HG03565 (cell line): ENCODE results near the gene ZNF808.
A peak's percentile ranks its signal among the peaks of the same experiment; 100 is the strongest.
"Not testable (repeated sequence)": the region's sequence is repeated elsewhere in the genome, so short reads cannot be mapped to it uniquely, and the experiment has no call there.

Experiments
- ATAC-seq: cut with Tn5 transposase; IDR thresholded peaks from one replicate; pipeline ENCODE4 v1.9.1; 2021; ENCODE audit warnings: mild to moderate bottlenecking, moderate library complexity; ENCODE audit not compliant: unreplicated experiment

The ZNF808 gene

GRCh38 chr19:52527134-52527955 is at the start of gene ZNF808:
Gene ZNF808 (plus strand): TSS chr19:52527668. CDS start chr19:52543285, 15,617 bp downstream.
- peak; percentile 77 for ATAC-seq

GRCh38 chr19:52484111-52484743 is 43.2 kb upstream of the ZNF808 start:
- not testable (repeated sequence) for ATAC-seq

GRCh38 chr19:52485064-52485463 is 42.4 kb upstream of the ZNF808 start:
- not testable (repeated sequence) for ATAC-seq

- not testable (repeated sequence) for ATAC-seq
These were observed 41.8 kb upstream of the ZNF808 start for GRCh38 chr19:52485561-52486240.

GRCh38 chr19:52492201-52492993 is 35.1 kb upstream of the ZNF808 start:
- no peak for ATAC-seq

- ATAC-seq: no peak
These were observed 34.4 kb upstream of the ZNF808 start for GRCh38 chr19:52492994-52493470.

- ATAC-seq: no peak
These were observed 33.0 kb upstream of the ZNF808 start for GRCh38 chr19:52494518-52494917.

- no peak for ATAC-seq
These were observed 28.9 kb upstream of the ZNF808 start for GRCh38 chr19:52498571-52498970.

GRCh38 chr19:52500474-52500873 is 27.0 kb upstream of the ZNF808 start:
- ATAC-seq: not testable (repeated sequence)

- not testable (repeated sequence) for ATAC-seq
These were observed 26.5 kb upstream of the ZNF808 start for GRCh38 chr19:52500991-52501390.

GRCh38 chr19:52507266-52507665 is 20.2 kb upstream of the ZNF808 start:
- no peak for ATAC-seq

- no peak for ATAC-seq
These were observed 11.3 kb upstream of the ZNF808 start for GRCh38 chr19:52516191-52516590.

GRCh38 chr19:52518646-52519045 is 8.8 kb upstream of the ZNF808 start:
- no peak for ATAC-seq

- not testable (repeated sequence) for ATAC-seq
These were observed 8.3 kb upstream of the ZNF808 start for GRCh38 chr19:52519175-52519574.

- ATAC-seq: no peak
These were observed 7.5 kb upstream of the ZNF808 start for GRCh38 chr19:52520013-52520412.

- no peak for ATAC-seq
These were observed 4.9 kb upstream of the ZNF808 start for GRCh38 chr19:52522551-52522950.

GRCh38 chr19:52524086-52524485 is 3.4 kb upstream of the ZNF808 start:
- no peak for ATAC-seq

- ATAC-seq: no peak
These were observed 486 bp downstream of the ZNF808 start for GRCh38 chr19:52527956-52528351.

- no peak for ATAC-seq
These were observed 5.0 kb downstream of the ZNF808 start for GRCh38 chr19:52532480-52532879.

- ATAC-seq: no peak
These were observed 6.4 kb downstream of the ZNF808 start for GRCh38 chr19:52533901-52534300.

- ATAC-seq: not testable (repeated sequence)
These were observed 7.9 kb downstream of the ZNF808 start for GRCh38 chr19:52535385-52535770.
